Stomach (tissue), 9 donors: ENCODE measurements around the gene AFM. TPM values are rescaled to one million over a fixed set of nuclear protein-coding genes. Genes with fewer than 3 reads are reported as not detected.

Experiments
- DNase-seq, 2 donors: peaks; one replicate each; pipeline versions ENCODE4 v3.0.0 to v3.0.0-alpha.2; 2013 to 2019
- H3K27ac ChIP-seq, 5 donors: fragments of 200-600 bp in 4 of 5; sonication (generic) in 4 of 5; one replicate each; pipeline ENCODE4 v1.5.1; 2013 to 2019; ENCODE audit warnings: mild to moderate bottlenecking in 1 of 5, moderate library complexity in 1 of 5
- H3K27me3 ChIP-seq, 3 donors: fragments of 200-600 bp; sonication (generic); one replicate each; pipeline ENCODE4 v1.5.1; 2017 to 2019; ENCODE audit warnings: mixed run types in 1 of 3
- H3K36me3 ChIP-seq, 4 donors: fragments of 200-600 bp; sonication (generic); 1 replicate in 3 of 4; 2 replicates in 1 of 4; pipeline ENCODE4 v1.5.1; 2016 to 2019
- H3K4me1 ChIP-seq, 4 donors: fragments of 200-600 bp; sonication (generic); one replicate each; pipeline ENCODE4 v1.5.1; 2016 to 2019
- H3K4me3 ChIP-seq, 4 donors: fragments of 200-600 bp; sonication (generic) in 3 of 4; one replicate each; pipeline ENCODE4 v1.5.1; 2016 to 2019; ENCODE audit warnings: mild to moderate bottlenecking in 1 of 4
- H3K9me3 ChIP-seq, 4 donors: fragments of 200-600 bp; sonication (generic); one replicate each; pipeline ENCODE4 v1.5.1; 2016 to 2019
- CTCF ChIP-seq, 7 experiments: fragments of 450-650 bp in 4 of 7; fragments of 200-600 bp in 3 of 7; sonication (generic) in 3 of 7; IDR thresholded peaks; one replicate each; pipeline ENCODE4 v1.5.1; 2016 to 2019; ENCODE audit warnings: antibody characterized with exemption in 7 of 7, control low read depth in 2 of 7, mild to moderate bottlenecking in 1 of 7
- EP300 ChIP-seq: sonication (generic); formaldehyde crosslinking; IDR thresholded peaks from one replicate; pipeline ENCODE4 v1.6.1; 2017; ENCODE audit warnings: antibody characterized with exemption
- POLR2A ChIP-seq, 4 donors: fragments of 450-650 bp; IDR thresholded peaks; one replicate each; pipeline ENCODE4 v1.6.1; 2016; ENCODE audit warnings: antibody characterized with exemption in 4 of 4, control low read depth in 2 of 4, mild to moderate bottlenecking in 1 of 4, moderate library complexity in 1 of 4
- POLR2AphosphoS5 ChIP-seq, 3 donors: sonication (generic); formaldehyde crosslinking; IDR thresholded peaks; one replicate each; pipeline ENCODE4 v1.6.1; 2016; ENCODE audit warnings: antibody characterized with exemption in 3 of 3
- WGBS, 5 donors: extraction: QIAGEN DNeasy Blood & Tissue Kit in 3 of 5; methylation state at CpG; one replicate each; pipeline versions ENCODE4 v1.1.5 to v1.1.7; 2013 to 2018; 5-methylcytosine and 5-hydroxymethylcytosine counted together
- intact Hi-C: fragments of 100-400 bp; cut with DNase I; formaldehyde crosslinking; loops from one replicate; pipeline ENCODE4 v1.15.1; 2023; ENCODE audit warnings: low total_unique reads
- polyA plus RNA-seq, 3 donors: library from polyadenylated mRNA; stranded (reverse); fragments of 200-250 nt; gene quantifications; one replicate each; pipeline ENCODE4 v1.2.3, GENCODE V29; 2013
- total RNA-seq, 5 donors: library from RNA; depleted of rRNA; stranded (reverse); fragments of >200 nt; gene quantifications; one replicate each; pipeline versions ENCODE4 v1.1.0 to v1.2.3, GENCODE V29; 2014 to 2016
- donor health status: healthy with polysubstance abuse.
- donor health status: Bipolar disorder and iron deficiency.
- donor health status: healthy.

AFM gene
- total and polyA plus RNA-seq, 8 donors: 0.05 to 1.8 (median 0.81) TPM; not detected in 5

- no peaks in the 10 kb centered on the region for H3K9me3 ChIP-seq
- no peak overlapping the region for H3K4me3 ChIP-seq
- no peak overlapping the region for H3K27ac ChIP-seq
- DNase-seq: no peak
- no peaks in the 10 kb centered on the region for H3K36me3 ChIP-seq
- intact Hi-C loops: no loop called here
- TF ChIP-seq POLR2AphosphoS5 (IDR thresholded peaks at IDR 0.05) (no peak), EP300 (no peak), POLR2A (IDR thresholded peaks at IDR 0.05) (no peak), CTCF (IDR thresholded peaks at IDR 0.05) (no peak)
- H3K27me3 ChIP-seq: no peaks in the 10 kb centered on the region
- 74 to 86% (median 84%) methylated on average over 4 of the region's 4 CpGs for WGBS, 5 donors
- peaks cover 0 to 5% (median under 1%) of the 10 kb centered on the region in 4 donors for H3K4me1 ChIP-seq
These were observed 33.9 kb upstream of the AFM start for GRCh38 chr4:73447671-73448070.

- H3K4me3 ChIP-seq: no peak overlapping the region
- no peaks in the 10 kb centered on the region for H3K36me3 ChIP-seq
- TF ChIP-seq EP300: no peak
- TF ChIP-seq POLR2AphosphoS5 (IDR thresholded peaks at IDR 0.05): no peak
- no peak for TF ChIP-seq CTCF (IDR thresholded peaks at IDR 0.05)
- TF ChIP-seq POLR2A (IDR thresholded peaks at IDR 0.05): no peak
- H3K4me1 ChIP-seq: peaks cover 0 to 11% (median 5%) of the 10 kb centered on the region in 4 donors
- intact Hi-C loops: no loop called here
- 76 to 88% (median 82%) methylated on average over 4 of the region's 4 CpGs for WGBS, 5 donors
- no peaks in the 10 kb centered on the region for H3K27me3 ChIP-seq
- no peak for DNase-seq
- H3K9me3 ChIP-seq: no peaks in the 10 kb centered on the region
- H3K27ac ChIP-seq: no peak overlapping the region
These were observed 32.9 kb upstream of the AFM start for GRCh38 chr4:73448448-73449203.

- H3K36me3 ChIP-seq: no peaks in the 10 kb centered on the region
- no peaks in the 10 kb centered on the region for H3K27me3 ChIP-seq
- WGBS, 5 donors: 61 to 74% (median 63%) methylated on average over 9 of the region's 9 CpGs
- DNase-seq: peak in 1 of 2 donors; percentile 13
- no peaks in the 10 kb centered on the region for H3K9me3 ChIP-seq
- H3K27ac ChIP-seq: no peak overlapping the region
- peaks cover 0 to 14% (median 5%) of the 10 kb centered on the region in 4 donors for H3K4me1 ChIP-seq
- TF ChIP-seq EP300 (no peak), POLR2A (IDR thresholded peaks at IDR 0.05) (no peak), CTCF (IDR thresholded peaks at IDR 0.05) (no peak), POLR2AphosphoS5 (IDR thresholded peaks at IDR 0.05) (no peak)
- H3K4me3 ChIP-seq: no peak overlapping the region
- intact Hi-C loops: loop anchor here (10.0 kb wide), 1 partner anchor 116 kb away; no protein-coding TSS in a partner anchor
These were observed 31.0 kb upstream of the AFM start for GRCh38 chr4:73450398-73451004.

- intact Hi-C loops: loop anchor here (10.0 kb wide), 1 partner anchor 117 kb away; no protein-coding TSS in a partner anchor
- WGBS, 5 donors: 52 to 63% (median 55%) methylated on average over 3 of the region's 3 CpGs
These were observed 30.1 kb upstream of the AFM start for GRCh38 chr4:73451404-73451803.

More at GRCh38 chr4:73451404-73451803, 30.1 kb upstream of the AFM start:
- Histone ChIP-seq H3K4me3 (no peak overlapping the region), H3K4me1 (peaks cover 0 to 14% (median 5%) of the 10 kb centered on the region in 4 donors), H3K9me3 (no peaks in the 10 kb centered on the region), H3K36me3 (no peaks in the 10 kb centered on the region), H3K27me3 (no peaks in the 10 kb centered on the region), H3K27ac (no peak overlapping the region)
- peak in 1 of 2 donors; percentile 6 for DNase-seq
- no peak for TF ChIP-seq EP300
